GM21367 (cell line): ENCODE results near the gene TRIM24.
"Not testable (repeated sequence)": the region's sequence is repeated elsewhere in the genome, so short reads cannot be mapped to it uniquely, and the experiment has no call there.

Experiments
- ATAC-seq: cut with Tn5 transposase; IDR thresholded peaks from one replicate; pipeline ENCODE4 v1.9.1; 2021; ENCODE audit not compliant: unreplicated experiment

TRIM24 gene

GRCh38 chr7:138525757-138526156 lies 65.7 kb downstream of the TRIM24 start:
- ATAC-seq = no peak

GRCh38 chr7:138527746-138528223 lies 67.7 kb downstream of the TRIM24 start:
- ATAC-seq = no peak

GRCh38 chr7:138536833-138537232 lies 76.8 kb downstream of the TRIM24 start:
- not testable (repeated sequence) for ATAC-seq

GRCh38 chr7:138538518-138538917 lies 78.5 kb downstream of the TRIM24 start:
- ATAC-seq = peak; percentile 61

GRCh38 chr7:138538997-138539644 lies 79.1 kb downstream of the TRIM24 start:
- no peak for ATAC-seq

GRCh38 chr7:138542183-138542582 lies 82.1 kb downstream of the TRIM24 start:
- peak; percentile 86 for ATAC-seq

GRCh38 chr7:138543739-138544138 lies 83.7 kb downstream of the TRIM24 start:
- ATAC-seq = no peak

- ATAC-seq = no peak
Observed at GRCh38 chr7:138545123-138545522, 85.1 kb downstream of the TRIM24 start.

GRCh38 chr7:138546064-138546619 lies 86.1 kb downstream of the TRIM24 start:
- no peak for ATAC-seq

GRCh38 chr7:138546829-138547228 lies 86.8 kb downstream of the TRIM24 start:
- no peak for ATAC-seq

GRCh38 chr7:138549082-138549481 lies 89.0 kb downstream of the TRIM24 start:
- ATAC-seq = no peak

- no peak for ATAC-seq
Observed at GRCh38 chr7:138550337-138550736, 90.3 kb downstream of the TRIM24 start.

- no peak for ATAC-seq
Observed at GRCh38 chr7:138551102-138551501, 91.0 kb downstream of the TRIM24 start.

GRCh38 chr7:138553805-138554204 lies 93.7 kb downstream of the TRIM24 start:
- ATAC-seq = no peak

GRCh38 chr7:138554674-138555073 lies 94.6 kb downstream of the TRIM24 start:
- no peak for ATAC-seq

- no peak for ATAC-seq
Observed at GRCh38 chr7:138555684-138556083, 95.6 kb downstream of the TRIM24 start.

- ATAC-seq = no peak
Observed at GRCh38 chr7:138556771-138557484, 96.9 kb downstream of the TRIM24 start.

- no peak for ATAC-seq
Observed at GRCh38 chr7:138559448-138559847, 99.4 kb downstream of the TRIM24 start.

- ATAC-seq = no peak
Observed at GRCh38 chr7:138563808-138564207, 103.7 kb downstream of the TRIM24 start.

- ATAC-seq = no peak
Observed at GRCh38 chr7:138564365-138564764, 104.3 kb downstream of the TRIM24 start.

- ATAC-seq = no peak
Observed at GRCh38 chr7:138565071-138565450, 105.0 kb downstream of the TRIM24 start.

GRCh38 chr7:138565451-138566114 lies 105.5 kb downstream of the TRIM24 start:
- ATAC-seq = no peak
